HG03378 (cell line): ENCODE measurements around the gene KL.

Source experiments
- ATAC-seq: cut with Tn5 transposase; IDR thresholded peaks from one replicate; pipeline ENCODE4 v1.9.1; 2021; ENCODE audit warnings: mild to moderate bottlenecking, moderate library complexity; ENCODE audit not compliant: unreplicated experiment

The KL gene

GRCh38 chr13:33109271-33109697 is 93.1 kb downstream of the KL start:
- ATAC-seq = no peak

GRCh38 chr13:33109801-33110200 is 93.6 kb downstream of the KL start:
- no peak for ATAC-seq

- no peak for ATAC-seq
Observed at GRCh38 chr13:33110386-33110712, 94.1 kb downstream of the KL start.

GRCh38 chr13:33110713-33111413 is 94.6 kb downstream of the KL start:
- ATAC-seq = peak; percentile 50

GRCh38 chr13:33111414-33112110 is 95.3 kb downstream of the KL start:
- ATAC-seq = peak; percentile 7

GRCh38 chr13:33112766-33113165 is 96.5 kb downstream of the KL start:
- no peak for ATAC-seq

- ATAC-seq = no peak
Observed at GRCh38 chr13:33114146-33114545, 97.9 kb downstream of the KL start.

- ATAC-seq = no peak
Observed at GRCh38 chr13:33115274-33115673, 99.1 kb downstream of the KL start.
